HepG2 (cell line): Measurements from ENCODE around the gene RPAP3. TPM values are rescaled to one million over a fixed set of nuclear protein-coding genes. Genes with fewer than 3 reads are reported as not detected.

Source experiments
- CTCF ChIP-seq: sonication (generic); formaldehyde crosslinking; IDR thresholded peaks from 2 replicates; pipeline ENCODE4 v1.5.0; 2020; ENCODE audit warnings: mild to moderate bottlenecking, missing genetic modification reagents, moderate library complexity
- DBP ChIP-seq: sonication (generic); formaldehyde crosslinking; IDR thresholded peaks from 2 replicates; pipeline ENCODE4 v1.4.0; 2020; ENCODE audit warnings: missing genetic modification reagents; ENCODE audit errors: not compliant biosample characterization
- DRAP1 ChIP-seq: IDR thresholded peaks from 2 replicates; pipeline ENCODE4 v1.6.1; 2016; ENCODE audit warnings: missing genetic modification reagents, missing compliant biosample characterization
- KAT8 ChIP-seq: IDR thresholded peaks from 2 replicates; pipeline ENCODE4 v1.6.1; 2016; ENCODE audit warnings: missing genetic modification reagents, missing compliant biosample characterization
- MATR3 ChIP-seq: sonication (generic); formaldehyde crosslinking; IDR thresholded peaks from 2 replicates; pipeline ENCODE4 v1.4.0; 2020; ENCODE audit warnings: missing genetic modification reagents
- NFIB ChIP-seq: sonication (generic); formaldehyde crosslinking; IDR thresholded peaks from 2 replicates; pipeline ENCODE4 v1.9.0; 2021; ENCODE audit warnings: missing genetic modification reagents, mild to moderate bottlenecking, borderline replicate concordance
- SAP130 ChIP-seq: IDR thresholded peaks from 2 replicates; pipeline ENCODE4 v1.6.1; 2016; ENCODE audit warnings: low read depth
- SMC3 ChIP-seq: IDR thresholded peaks from 2 replicates; pipeline ENCODE4 v1.6.1; 2011; ENCODE audit warnings: low read length, improper control_type of control experiment
- STAG1 ChIP-seq: sonication (generic); formaldehyde crosslinking; IDR thresholded peaks from 2 replicates; pipeline ENCODE4 v1.4.0; 2020; ENCODE audit warnings: missing genetic modification reagents
- ZBTB46 ChIP-seq: sonication (generic); formaldehyde crosslinking; IDR thresholded peaks from 2 replicates; pipeline ENCODE4 v1.4.0; 2020; ENCODE audit warnings: mild to moderate bottlenecking, missing genetic modification reagents, borderline replicate concordance
- ZNF501 ChIP-seq: sonication (generic); formaldehyde crosslinking; IDR thresholded peaks from 2 replicates; pipeline ENCODE4 v1.5.1; 2020; ENCODE audit warnings: mild to moderate bottlenecking, moderate library complexity, missing genetic modification reagents
- ZNF691 ChIP-seq: sonication (generic); formaldehyde crosslinking; IDR thresholded peaks from 2 replicates; pipeline ENCODE4 v1.4.0; 2020; ENCODE audit warnings: missing genetic modification reagents, low read depth, mild to moderate bottlenecking, borderline replicate concordance
- polyA plus RNA-seq, 8 experiments: library from polyadenylated mRNA; depleted of rRNA in 3 of 8; stranded (reverse) in 7 of 8; unstranded in 1 of 8; fragments of >200 nt; fragmentation: Illumina TruSeq in 4 of 8; extraction: Trizol in 4 of 8; gene quantifications; 2 replicates each; pipeline versions ENCODE4 v1.2.1 to v1.2.3, GENCODE V29; 2011 to 2016; ENCODE audit warnings: low read depth in 4 of 8, missing spikeins in 1 of 8, mixed read lengths in 1 of 8; ENCODE audit not compliant: insufficient read depth in 1 of 8
- total RNA-seq, 5 experiments: library from RNA; depleted of rRNA; stranded (reverse); fragments of >200 nt; fragmentation: Illumina TruSeq; extraction: Trizol; gene quantifications; 2 replicates each; pipeline ENCODE4 v1.2.3, GENCODE V29; 2016; ENCODE audit warnings: low read depth in 1 of 5

Gene RPAP3
- total and polyA plus RNA-seq, 2 of the 13 experiments (the other 11 are each of a cell fraction or from before 2014, with no cell fraction given) = 8.8 to 32.8 TPM

GRCh38 chr12:47651368-47652254 lies 54.2 kb downstream of the RPAP3 start (continued):
- 0 out of 2 replicates have a peak, but pooled peaks have one; percentile 22 for TF ChIP-seq DRAP1 (CRISPR knock-in tag)
- TF ChIP-seq SMC3 = peak; percentile 70
- 0 out of 2 replicates have a peak, but pooled peaks have one; percentile 17 for TF ChIP-seq KAT8 (CRISPR knock-in tag)
- TF ChIP-seq DBP (CRISPR knock-in tag) = no peak
- TF ChIP-seq ZBTB46 (CRISPR knock-in tag) = no peak
- 0 out of 2 replicates have a peak, but pooled peaks have one; percentile 30 for TF ChIP-seq ZNF691 (CRISPR knock-in tag)
- TF ChIP-seq CTCF (CRISPR knock-in tag) = peak; percentile 85
- TF ChIP-seq STAG1 (CRISPR knock-in tag) = peak; percentile 76
- TF ChIP-seq MATR3 = no peak
- no peak for TF ChIP-seq NFIB
- TF ChIP-seq ZNF501 (CRISPR knock-in tag) = 0 out of 2 replicates have a peak, but pooled peaks have one; percentile 41
- TF ChIP-seq SAP130 (CRISPR knock-in tag) = peak; percentile 40; the same call in 1 of the 2 replicates
- TF ChIP-seq, all 625 proteins: peak for 21
